ENCODE results near the gene LUZP2. TPM values are rescaled to one million over a fixed set of nuclear protein-coding genes. Genes with fewer than 3 reads are reported as not detected.

The LUZP2 gene
- 10 to 100 TPM in 1 of 4 donors, 1 to 10 TPM in 3; 1.6 to 13.5 (median 2.5) TPM for polyA plus RNA-seq (ENCODE audit: insufficient read length in 4 of 4)

- peak; percentile 33 to 47 (median 40) for DNase-seq (ENCODE audit: low read depth in 4 of 4, low spot score in 3 of 4)
Observed at GRCh38 chr11:24496736-24497725, at the start of gene LUZP2. TSS of gene LUZP2 (plus strand) at chr11:24497053.

DNA sequence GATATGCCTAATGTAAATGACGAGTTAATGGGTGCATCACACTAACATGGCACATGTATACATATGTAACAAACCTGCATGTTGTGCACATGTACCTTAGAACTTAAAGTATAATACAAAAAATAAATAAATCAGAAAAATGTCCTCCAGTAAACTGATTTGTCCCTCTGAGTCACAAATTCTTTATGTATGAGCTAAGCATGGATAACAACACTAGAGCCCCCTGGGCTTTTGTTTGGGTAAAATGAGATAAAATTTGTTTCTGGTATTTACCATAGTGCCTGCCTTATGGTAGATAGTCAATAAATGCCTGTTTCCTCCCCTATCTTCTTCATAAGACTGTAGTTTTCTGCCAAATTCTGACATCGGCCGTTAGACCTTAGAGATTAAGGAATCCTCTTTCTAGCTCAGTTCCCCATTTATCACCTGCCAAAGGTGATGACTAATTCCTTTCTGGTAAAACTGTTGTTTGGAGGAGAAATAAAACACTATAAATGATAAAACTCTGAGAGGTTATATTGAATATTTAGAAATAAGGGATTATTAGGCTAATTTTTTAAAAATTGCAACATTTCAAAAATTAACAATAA lies 43.6 kb upstream of the LUZP2 start:
- DNase-seq (ENCODE audit: low read depth in 4 of 4, low spot score in 3 of 4), result no peak

DNA sequence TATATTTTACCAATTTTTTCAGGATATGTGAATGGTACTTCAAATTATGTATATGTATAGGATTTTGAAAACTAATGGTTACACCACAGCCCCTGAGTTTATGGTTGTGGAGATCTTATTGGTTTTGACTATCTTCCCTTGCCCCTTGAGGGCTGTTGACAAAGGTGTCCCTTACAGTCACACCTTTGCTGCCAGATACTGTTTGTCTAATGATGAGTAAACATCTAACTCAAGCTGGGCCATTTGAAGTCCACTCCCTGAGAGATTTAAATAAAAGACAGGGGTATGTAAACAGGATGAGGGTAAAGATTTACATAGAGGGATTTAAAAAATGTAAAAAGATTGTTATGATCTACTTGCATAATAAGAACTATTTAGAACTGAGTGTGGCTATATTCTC lies 38.9 kb upstream of the LUZP2 start:
- DNase-seq (ENCODE audit: low read depth in 4 of 4, low spot score in 3 of 4), result no peak

DNA sequence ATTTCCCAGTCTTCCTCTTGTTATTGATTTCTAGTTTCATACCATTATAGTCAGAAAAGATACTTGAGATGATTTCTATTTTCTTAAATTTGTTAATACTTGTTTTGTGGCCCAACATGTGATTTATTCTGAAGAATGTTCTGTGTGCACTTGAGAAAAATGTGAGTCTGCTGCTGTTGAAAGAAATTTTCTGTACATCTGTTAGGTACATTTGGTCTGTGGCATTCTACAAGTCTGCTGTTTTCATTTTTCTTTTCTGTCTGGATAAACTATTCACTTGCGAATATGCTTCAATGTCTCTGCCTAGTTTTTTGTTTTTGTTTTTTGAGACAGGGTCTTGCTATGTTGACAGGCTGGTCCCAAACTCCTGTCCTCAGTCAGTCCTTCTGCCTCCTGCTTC lies 26.4 kb upstream of the LUZP2 start:
- DNase-seq (ENCODE audit: low read depth in 4 of 4, low spot score in 3 of 4), result no peak

- DNase-seq (ENCODE audit: low read depth in 4 of 4, low spot score in 3 of 4), result no peak
Observed at GRCh38 chr11:24471084-24471483, 25.8 kb upstream of the LUZP2 start.

DNA sequence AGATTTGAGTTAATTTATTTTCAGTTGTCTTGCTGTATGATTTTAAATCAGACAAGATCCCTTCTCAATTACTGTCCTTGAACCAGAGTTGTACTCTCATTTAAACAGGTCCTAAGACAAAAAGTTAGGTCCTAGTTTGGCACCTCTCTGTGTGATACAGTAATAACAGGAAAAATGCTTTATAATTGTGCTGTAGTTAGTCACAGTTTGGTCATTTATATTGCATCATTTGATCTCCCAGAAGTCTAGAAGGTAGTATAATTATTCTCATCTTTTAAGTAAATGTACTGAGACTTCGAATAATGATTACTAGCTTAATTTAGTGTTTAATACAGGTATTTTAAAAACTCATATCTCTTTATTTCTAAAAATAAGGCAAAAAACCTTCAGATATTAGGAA lies 18.1 kb upstream of the LUZP2 start:
- no peak for DNase-seq (ENCODE audit: low read depth in 4 of 4, low spot score in 3 of 4)

- no peak for DNase-seq (ENCODE audit: low read depth in 4 of 4, low spot score in 3 of 4)
Observed at GRCh38 chr11:24489477-24489876, 7.4 kb upstream of the LUZP2 start.

DNA sequence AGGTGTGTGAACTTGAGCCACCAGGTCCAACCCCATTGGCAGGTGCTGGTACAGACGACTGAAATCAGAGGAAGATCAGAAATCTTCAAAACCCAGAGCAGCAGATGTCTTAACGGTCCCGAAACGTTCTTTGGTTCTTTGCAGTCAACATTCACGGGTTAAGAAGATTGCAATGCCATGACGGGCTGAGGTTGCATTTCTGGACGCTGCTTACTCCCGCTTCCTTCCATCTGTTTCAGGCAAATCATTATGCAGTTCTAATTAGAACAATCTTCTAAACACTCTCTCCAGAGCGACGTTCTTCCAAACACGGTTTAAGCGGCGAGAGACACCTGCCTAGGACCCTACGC lies 492 bp upstream of the LUZP2 start:
- peak in 1 of 4 donors; percentile 21 for DNase-seq (ENCODE audit: low read depth in 4 of 4, low spot score in 3 of 4)

GRCh38 chr11:24497831-24498230 lies 978 bp downstream of the LUZP2 start:
- DNase-seq (ENCODE audit: low read depth in 4 of 4, low spot score in 3 of 4), result no peak

GRCh38 chr11:24502425-24502824 lies 5.6 kb downstream of the LUZP2 start:
- DNase-seq (ENCODE audit: low read depth in 4 of 4, low spot score in 3 of 4), result no peak

DNA sequence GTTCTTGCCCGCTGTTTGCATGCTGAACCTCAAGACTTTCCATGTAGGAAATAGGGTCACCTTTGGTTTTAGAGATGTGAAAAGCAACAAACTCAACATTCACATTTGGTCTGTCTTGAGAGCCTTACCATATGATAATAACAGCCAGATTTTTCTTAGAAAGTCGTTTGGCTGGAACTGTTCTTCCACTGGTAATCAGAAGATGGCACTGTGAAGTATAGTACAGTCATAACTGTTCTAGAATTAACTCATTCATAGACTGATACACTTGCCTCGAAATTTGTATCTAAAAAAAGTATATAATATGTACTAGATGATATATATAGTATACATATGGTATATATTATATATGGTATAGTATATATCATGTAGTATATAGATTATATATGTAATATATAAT lies 12.3 kb downstream of the LUZP2 start:
- no peak for DNase-seq (ENCODE audit: low read depth in 4 of 4, low spot score in 3 of 4)

DNA sequence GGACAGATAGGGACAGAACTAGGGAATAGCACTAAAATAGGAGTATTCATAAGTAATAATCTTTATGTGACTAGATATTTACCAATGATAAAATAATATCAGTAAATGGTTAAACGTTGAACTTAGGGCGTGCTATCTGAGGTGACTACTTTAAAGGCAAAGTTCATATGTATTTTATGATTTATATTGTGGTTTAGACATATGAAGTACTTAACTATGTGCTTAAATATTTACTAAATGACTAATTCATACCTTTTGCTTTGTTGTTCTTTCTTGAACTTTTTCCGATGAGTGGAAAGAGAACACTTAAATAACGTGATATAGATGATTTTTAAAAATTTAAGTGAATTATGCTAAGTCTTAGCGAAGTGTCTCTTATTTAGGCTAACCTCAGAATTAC lies 14.7 kb downstream of the LUZP2 start:
- no peak for DNase-seq (ENCODE audit: low read depth in 4 of 4, low spot score in 3 of 4)

GRCh38 chr11:24513479-24514218 lies 16.8 kb downstream of the LUZP2 start:
- DNase-seq (ENCODE audit: low read depth in 4 of 4, low spot score in 3 of 4), result no peak

GRCh38 chr11:24514219-24514594 lies 17.4 kb downstream of the LUZP2 start:
- no peak for DNase-seq (ENCODE audit: low read depth in 4 of 4, low spot score in 3 of 4)

DNA sequence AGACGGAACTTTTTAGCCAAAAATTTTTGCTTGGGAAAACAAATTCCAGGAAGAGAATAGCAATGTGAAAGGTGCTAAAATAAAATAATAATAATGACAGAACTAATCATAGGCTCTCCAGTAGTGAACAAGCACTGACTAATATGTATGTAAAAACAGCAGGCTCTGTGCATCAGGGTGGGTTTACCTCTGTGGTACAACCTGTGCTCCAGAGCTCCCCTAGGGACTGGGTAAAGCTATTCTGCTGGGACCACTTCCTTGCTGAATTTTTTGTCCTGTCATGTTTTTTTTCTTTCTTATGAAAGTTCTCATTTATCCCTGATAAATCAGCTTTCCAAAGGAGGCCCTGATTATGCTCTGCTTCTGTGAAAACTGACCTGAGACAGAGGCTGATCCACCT lies 18.8 kb downstream of the LUZP2 start:
- DNase-seq (ENCODE audit: low read depth in 4 of 4, low spot score in 3 of 4), result no peak

GRCh38 chr11:24516638-24517037 lies 19.8 kb downstream of the LUZP2 start:
- no peak for DNase-seq (ENCODE audit: low read depth in 4 of 4, low spot score in 3 of 4)

DNA sequence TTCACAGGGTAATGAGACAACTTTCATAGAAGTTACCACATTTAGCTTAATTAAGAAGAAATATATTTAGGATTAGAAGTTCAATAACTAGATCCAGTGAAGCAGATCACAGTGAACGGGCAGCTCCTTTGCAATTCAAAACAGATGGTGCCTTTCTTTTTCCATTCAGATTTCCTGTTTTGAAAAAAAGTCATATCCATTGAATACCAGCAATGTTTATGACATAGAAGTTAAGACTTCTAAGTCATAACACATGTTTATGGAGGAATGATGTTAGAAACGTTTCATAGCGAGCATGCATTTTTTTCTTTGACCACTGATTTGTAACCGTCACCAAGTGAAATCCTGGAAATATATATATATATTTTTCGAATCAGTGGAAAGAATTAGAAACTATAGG lies 24.7 kb downstream of the LUZP2 start:
- no peak for DNase-seq (ENCODE audit: low read depth in 4 of 4, low spot score in 3 of 4)

DNA sequence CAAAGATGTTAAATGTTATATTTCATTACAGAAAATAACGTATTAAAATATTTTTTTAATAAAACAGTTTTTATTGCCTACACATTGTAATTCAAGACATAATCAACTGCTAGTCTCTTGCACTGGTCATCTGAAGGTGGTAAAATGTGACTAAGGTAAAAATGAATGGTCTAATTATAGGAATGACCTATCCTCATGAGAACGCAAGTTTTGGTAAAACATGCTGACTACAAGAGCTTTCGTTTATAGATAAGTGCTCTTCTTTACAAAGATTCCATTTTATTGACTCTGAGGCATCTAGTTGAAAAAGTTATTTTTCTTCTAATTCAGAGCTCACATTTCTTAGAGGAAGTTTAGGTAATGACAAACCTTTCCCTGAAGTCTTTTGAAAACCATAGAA lies 27.3 kb downstream of the LUZP2 start:
- no peak for DNase-seq (ENCODE audit: low read depth in 4 of 4, low spot score in 3 of 4)

- DNase-seq (ENCODE audit: low read depth in 4 of 4, low spot score in 3 of 4), result no peak
Observed at GRCh38 chr11:24531528-24531927, 34.7 kb downstream of the LUZP2 start.

GRCh38 chr11:24543771-24544170 lies 46.9 kb downstream of the LUZP2 start:
- DNase-seq (ENCODE audit: low read depth in 4 of 4, low spot score in 3 of 4), result no peak

DNA sequence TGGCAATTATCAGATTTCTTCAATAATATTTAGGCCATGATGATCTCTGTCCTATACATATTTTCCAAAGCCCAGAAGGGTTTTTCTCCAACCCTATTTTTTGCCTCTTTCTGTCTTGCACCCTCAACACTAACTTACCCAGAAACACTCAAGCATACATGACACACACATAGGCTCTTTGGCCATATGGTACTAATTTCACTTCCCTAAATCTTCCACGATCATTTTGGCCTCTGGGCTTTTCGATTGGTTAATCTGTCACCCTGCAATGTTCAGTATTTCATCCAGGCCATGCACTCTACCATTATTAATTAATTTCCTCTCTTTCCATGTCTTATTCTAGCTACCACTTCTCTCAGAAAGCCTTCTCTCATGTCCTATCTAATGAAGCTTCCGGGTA lies 59.8 kb downstream of the LUZP2 start:
- no peak for DNase-seq (ENCODE audit: low read depth in 4 of 4, low spot score in 3 of 4)

Measured in left renal pelvis (tissue), 4 donors.